Measurements from ENCODE around the gene RNF123.

RNF123 gene

DNA sequence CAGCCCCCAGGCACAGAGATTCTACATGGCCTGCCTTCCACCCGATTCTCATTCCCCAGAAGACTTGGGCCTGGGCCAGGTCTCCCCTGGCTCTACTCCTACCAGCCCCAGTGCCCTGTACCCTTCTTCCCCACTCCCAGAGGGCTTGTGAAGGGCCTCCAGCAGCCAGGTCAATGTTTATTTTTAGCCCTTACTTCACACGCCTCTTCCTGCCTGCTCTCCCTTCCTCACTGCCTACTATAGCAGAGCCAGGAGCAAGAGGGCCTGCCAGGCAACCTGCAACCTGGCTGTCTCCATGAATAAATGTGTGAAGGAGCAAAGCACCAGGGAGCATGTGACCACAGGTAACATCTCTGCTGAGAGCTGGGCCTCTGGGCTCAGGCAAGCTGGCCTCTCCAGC is 41.6 kb upstream of the RNF123 start:
- no peak overlapping the region for H3K4me3 ChIP-seq (ENCODE audit: low read length)
- no peak for DNase-seq (ENCODE audit: low read depth)
- TF ChIP-seq, protein P1, sequence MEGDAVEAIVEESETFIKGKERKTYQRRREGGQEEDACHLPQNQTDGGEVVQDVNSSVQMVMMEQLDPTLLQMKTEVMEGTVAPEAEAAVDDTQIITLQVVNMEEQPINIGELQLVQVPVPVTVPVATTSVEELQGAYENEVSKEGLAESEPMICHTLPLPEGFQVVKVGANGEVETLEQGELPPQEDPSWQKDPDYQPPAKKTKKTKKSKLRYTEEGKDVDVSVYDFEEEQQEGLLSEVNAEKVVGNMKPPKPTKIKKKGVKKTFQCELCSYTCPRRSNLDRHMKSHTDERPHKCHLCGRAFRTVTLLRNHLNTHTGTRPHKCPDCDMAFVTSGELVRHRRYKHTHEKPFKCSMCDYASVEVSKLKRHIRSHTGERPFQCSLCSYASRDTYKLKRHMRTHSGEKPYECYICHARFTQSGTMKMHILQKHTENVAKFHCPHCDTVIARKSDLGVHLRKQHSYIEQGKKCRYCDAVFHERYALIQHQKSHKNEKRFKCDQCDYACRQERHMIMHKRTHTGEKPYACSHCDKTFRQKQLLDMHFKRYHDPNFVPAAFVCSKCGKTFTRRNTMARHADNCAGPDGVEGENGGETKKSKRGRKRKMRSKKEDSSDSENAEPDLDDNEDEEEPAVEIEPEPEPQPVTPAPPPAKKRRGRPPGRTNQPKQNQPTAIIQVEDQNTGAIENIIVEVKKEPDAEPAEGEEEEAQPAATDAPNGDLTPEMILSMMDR (conservative IDR thresholded peaks at IDR 0.05; ENCODE audit: low read length) = no peak

DNA sequence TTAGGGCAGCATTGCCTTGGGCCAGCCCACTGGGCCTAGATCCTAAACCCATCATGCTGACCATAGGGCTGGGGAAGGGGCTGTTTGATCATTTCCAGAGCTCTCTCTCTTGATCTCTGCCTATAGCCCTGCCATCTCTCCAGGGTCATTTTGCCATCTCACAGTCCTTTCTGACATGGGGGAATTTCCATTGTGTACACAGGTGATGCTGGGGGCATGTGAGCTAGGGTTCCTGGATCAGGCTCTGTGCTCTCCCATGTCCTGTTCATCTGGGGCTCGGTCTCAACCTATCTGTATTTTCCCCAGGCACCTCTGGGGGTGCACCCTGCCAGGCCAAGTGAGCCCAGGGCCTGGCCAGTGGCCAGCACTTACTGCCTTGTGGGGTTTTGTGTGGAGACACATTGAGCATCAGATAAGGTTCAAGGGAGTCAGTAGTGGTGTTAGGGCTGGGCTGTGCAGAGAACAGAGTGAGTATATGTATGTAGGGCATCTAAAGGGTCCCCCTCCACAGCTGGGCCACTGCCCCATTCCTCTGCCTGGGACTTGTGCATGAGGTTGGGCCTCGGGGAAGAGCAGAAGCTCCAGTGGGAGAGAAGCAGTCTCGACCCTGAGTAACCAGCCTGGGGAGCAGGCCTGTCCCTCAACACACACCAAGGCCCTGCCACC is 40.9 kb upstream of the RNF123 start:
- no peak overlapping the region for H3K4me3 ChIP-seq (ENCODE audit: low read length)
- no peak for DNase-seq (ENCODE audit: low read depth)
- TF ChIP-seq, protein P1 (conservative IDR thresholded peaks at IDR 0.05; ENCODE audit: low read length) = no peak

DNA sequence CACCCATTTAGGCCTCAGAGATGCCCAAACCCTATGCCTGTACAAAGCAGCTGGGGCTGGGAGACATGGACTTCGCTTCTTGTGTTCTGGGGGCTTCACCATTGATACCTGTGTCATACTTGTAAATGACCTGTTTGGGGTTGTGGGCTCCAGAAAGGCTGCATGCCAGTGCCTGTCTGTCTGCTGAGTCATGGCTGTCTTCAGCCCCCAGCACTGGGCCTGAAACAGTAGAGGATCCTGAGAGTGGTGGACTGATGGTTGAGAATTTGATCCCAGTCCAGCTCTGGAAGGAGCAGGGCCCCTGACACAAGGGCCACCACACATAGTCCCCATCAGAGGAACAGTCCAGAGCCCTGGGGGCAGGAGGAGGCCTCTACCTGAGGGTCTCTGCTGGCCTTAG is 39.8 kb upstream of the RNF123 start:
- TF ChIP-seq, protein P1 (conservative IDR thresholded peaks at IDR 0.05; ENCODE audit: low read length) = no peak
- H3K4me3 ChIP-seq (ENCODE audit: low read length) = no peak overlapping the region
- DNase-seq (ENCODE audit: low read depth) = no peak

DNA sequence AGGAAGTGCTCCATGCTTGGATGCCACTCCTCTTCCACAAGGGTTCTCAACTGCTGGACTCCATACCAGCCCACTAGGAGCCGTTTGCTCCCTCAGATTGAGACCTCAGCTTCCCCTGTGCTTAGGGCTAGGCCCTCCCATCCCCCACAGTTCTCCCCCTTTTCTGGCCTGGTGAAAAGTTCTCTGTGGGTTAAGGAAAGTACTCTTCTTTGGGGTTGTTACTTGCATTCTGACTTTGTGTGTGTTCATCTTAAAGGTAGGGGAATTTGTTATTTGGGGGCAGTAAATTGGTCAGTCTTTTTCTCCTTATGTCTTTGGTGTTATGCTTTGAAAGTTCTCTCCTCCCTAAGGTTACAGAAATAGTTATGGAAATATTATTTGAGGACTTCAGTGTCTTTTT is 39.2 kb upstream of the RNF123 start:
- H3K4me3 ChIP-seq (ENCODE audit: low read length) = no peak overlapping the region
- no peak for DNase-seq (ENCODE audit: low read depth)
- TF ChIP-seq, protein P1 (conservative IDR thresholded peaks at IDR 0.05; ENCODE audit: low read length) = no peak

DNA sequence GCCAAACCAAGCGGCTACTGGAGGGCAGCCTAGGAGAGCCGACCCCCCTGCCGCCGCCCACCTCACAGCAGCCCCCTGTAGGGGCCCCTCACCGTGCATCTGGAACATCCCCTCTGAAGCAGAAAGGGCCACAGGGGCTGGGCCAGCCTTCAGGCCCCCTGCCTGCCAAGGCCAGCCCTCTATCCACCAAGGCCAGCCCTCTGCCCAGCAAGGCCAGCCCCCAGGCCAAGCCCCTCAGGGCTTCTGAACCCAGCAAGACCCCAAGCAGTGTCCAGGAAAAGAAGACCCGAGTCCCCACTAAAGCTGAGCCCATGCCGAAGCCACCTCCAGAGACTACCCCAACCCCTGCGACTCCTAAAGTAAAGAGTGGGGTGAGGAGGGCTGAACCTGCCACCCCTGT is 38.7 kb upstream of the RNF123 start:
- no peak overlapping the region for H3K4me3 ChIP-seq (ENCODE audit: low read length)
- no peak for DNase-seq (ENCODE audit: low read depth)
- TF ChIP-seq, protein P1 (conservative IDR thresholded peaks at IDR 0.05; ENCODE audit: low read length) = no peak

DNA sequence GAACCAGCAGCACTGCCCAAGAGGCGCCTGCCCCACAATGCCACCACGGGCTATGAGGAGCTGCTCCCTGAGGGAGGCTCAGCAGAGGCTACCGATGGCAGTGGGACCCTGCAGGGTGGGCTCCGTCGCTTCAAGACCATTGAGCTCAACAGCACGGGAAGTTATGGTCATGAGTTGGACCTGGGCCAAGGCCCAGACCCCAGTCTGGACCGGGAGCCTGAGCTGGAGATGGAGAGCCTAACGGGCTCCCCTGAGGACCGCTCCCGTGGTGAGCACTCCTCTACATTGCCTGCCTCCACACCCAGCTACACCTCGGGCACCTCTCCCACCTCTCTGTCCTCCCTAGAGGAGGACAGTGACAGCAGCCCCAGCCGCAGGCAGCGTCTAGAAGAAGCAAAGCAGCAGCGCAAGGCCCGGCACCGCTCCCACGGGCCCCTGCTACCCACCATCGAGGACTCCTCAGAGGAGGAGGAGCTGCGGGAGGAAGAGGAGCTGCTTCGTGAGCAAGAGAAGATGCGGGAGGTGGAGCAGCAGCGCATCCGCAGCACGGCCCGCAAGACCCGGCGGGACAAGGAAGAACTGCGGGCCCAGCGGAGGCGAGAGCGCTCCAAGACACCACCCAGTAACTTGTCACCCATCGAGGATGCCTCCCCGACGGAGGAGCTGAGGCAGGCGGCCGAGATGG is 37.0 kb upstream of the RNF123 start:
- TF ChIP-seq, protein P1 (conservative IDR thresholded peaks at IDR 0.05; ENCODE audit: low read length) = no peak
- no peak for DNase-seq (ENCODE audit: low read depth)
- no peak overlapping the region for H3K4me3 ChIP-seq (ENCODE audit: low read length)

DNA sequence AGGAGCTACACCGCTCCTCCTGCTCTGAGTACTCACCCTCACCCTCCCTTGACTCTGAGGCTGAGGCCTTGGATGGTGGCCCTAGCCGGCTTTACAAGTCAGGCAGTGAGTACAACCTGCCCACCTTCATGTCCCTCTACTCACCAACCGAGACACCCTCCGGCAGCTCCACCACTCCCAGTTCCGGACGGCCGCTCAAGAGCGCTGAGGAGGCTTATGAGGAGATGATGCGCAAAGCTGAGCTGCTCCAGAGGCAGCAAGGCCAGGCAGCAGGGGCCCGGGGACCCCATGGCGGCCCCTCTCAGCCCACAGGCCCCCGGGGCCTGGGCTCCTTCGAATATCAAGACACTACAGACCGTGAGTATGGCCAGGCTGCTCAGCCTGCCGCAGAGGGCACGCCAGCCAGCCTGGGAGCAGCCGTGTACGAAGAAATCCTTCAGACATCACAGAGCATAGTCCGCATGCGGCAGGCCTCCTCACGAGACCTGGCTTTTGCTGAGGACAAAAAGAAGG is 36.4 kb upstream of the RNF123 start:
- no peak overlapping the region for H3K4me3 ChIP-seq (ENCODE audit: low read length)
- DNase-seq (ENCODE audit: low read depth) = no peak
- TF ChIP-seq, protein P1 (conservative IDR thresholded peaks at IDR 0.05; ENCODE audit: low read length) = no peak
